ENCODE data around the gene FAM110A.

DNA sequence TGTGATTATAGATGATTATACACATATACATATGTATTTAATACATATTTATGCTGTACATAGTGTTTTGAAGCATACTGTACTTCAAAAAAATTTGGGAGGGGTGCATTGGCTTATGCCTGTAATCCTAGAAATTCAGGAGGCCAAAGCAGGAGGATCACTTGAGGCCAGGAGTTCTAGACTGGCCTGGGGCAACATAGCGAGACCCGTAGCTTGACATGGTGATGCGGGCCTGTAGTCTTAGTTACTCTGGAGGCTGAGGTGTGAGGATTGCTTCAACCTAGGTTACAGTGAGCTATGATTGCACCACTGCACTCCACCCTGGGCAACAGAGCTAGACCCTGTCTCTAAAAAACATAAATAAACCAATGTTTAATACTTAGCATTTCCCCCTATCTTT is 1.6 kb upstream of the FAM110A start:
- TF ChIP-seq, protein P1, sequence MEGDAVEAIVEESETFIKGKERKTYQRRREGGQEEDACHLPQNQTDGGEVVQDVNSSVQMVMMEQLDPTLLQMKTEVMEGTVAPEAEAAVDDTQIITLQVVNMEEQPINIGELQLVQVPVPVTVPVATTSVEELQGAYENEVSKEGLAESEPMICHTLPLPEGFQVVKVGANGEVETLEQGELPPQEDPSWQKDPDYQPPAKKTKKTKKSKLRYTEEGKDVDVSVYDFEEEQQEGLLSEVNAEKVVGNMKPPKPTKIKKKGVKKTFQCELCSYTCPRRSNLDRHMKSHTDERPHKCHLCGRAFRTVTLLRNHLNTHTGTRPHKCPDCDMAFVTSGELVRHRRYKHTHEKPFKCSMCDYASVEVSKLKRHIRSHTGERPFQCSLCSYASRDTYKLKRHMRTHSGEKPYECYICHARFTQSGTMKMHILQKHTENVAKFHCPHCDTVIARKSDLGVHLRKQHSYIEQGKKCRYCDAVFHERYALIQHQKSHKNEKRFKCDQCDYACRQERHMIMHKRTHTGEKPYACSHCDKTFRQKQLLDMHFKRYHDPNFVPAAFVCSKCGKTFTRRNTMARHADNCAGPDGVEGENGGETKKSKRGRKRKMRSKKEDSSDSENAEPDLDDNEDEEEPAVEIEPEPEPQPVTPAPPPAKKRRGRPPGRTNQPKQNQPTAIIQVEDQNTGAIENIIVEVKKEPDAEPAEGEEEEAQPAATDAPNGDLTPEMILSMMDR (IDR thresholded peaks at IDR 0.05) = no peak
- no peak for TF ChIP-seq POLR2A (IDR thresholded peaks at IDR 0.05)
